Measurements from ENCODE around the gene RPLP2.

RPLP2 gene

GRCh38 chr11:831118-831864 is 21.5 kb downstream of the RPLP2 start:
- H3K4me3 ChIP-seq (ENCODE audit: low read depth, low read length): no peak overlapping the region

GRCh38 chr11:831961-832528 is 22.3 kb downstream of the RPLP2 start:
- no peak overlapping the region for H3K4me3 ChIP-seq (ENCODE audit: low read depth, low read length)
- TF ChIP-seq CTCF (IDR thresholded peaks at IDR 0.05; ENCODE audit: borderline replicate concordance, insufficient read depth, low read depth, low read length): no peak

More at GRCh38 chr11:831118-831864, 21.5 kb downstream of the RPLP2 start:
- no peak for TF ChIP-seq CTCF (IDR thresholded peaks at IDR 0.05; ENCODE audit: borderline replicate concordance, insufficient read depth, low read depth, low read length)

GRCh38 chr11:832529-833113 is 22.9 kb downstream of the RPLP2 start, which contains the start of gene CD151:
Gene CD151, plus strand, starts transcription at chr11:832952. Its CDS starts 3,118 bp downstream, at chr11:836070.
- no peak for TF ChIP-seq CTCF (IDR thresholded peaks at IDR 0.05; ENCODE audit: borderline replicate concordance, insufficient read depth, low read depth, low read length)
- H3K4me3 ChIP-seq (ENCODE audit: low read depth, low read length): peak within 1 kb of the TSS; percentile 63

GRCh38 chr11:833114-833791 is 23.5 kb downstream of the RPLP2 start:
- no peak for TF ChIP-seq CTCF (IDR thresholded peaks at IDR 0.05; ENCODE audit: borderline replicate concordance, insufficient read depth, low read depth, low read length)
- peak overlapping the region; percentile 63 for H3K4me3 ChIP-seq (ENCODE audit: low read depth, low read length)

GRCh38 chr11:833849-834311 is 24.1 kb downstream of the RPLP2 start:
- no peak overlapping the region for H3K4me3 ChIP-seq (ENCODE audit: low read depth, low read length)
- no peak for TF ChIP-seq CTCF (IDR thresholded peaks at IDR 0.05; ENCODE audit: borderline replicate concordance, insufficient read depth, low read depth, low read length)

- TF ChIP-seq CTCF (IDR thresholded peaks at IDR 0.05; ENCODE audit: borderline replicate concordance, insufficient read depth, low read depth, low read length): no peak
- H3K4me3 ChIP-seq (ENCODE audit: low read depth, low read length): no peak overlapping the region
Measured at GRCh38 chr11:834371-835316, 24.9 kb downstream of the RPLP2 start.
